Colonic mucosa (tissue), 4 donors: ENCODE data around the gene RAPGEF1. TPM values are rescaled to one million over a fixed set of nuclear protein-coding genes. Genes with fewer than 3 reads are reported as not detected.

Experiments
- DNase-seq: peaks from one replicate; pipeline ENCODE4 v3.0.0-alpha.2; 2020
- H3K27ac ChIP-seq: fragments of 200-600 bp; one replicate; pipeline ENCODE4 v1.8.0; 2021
- H3K27me3 ChIP-seq: fragments of 200-600 bp; one replicate; pipeline ENCODE4 v1.8.0; 2021
- H3K36me3 ChIP-seq: fragments of 200-600 bp; one replicate; pipeline ENCODE4 v1.8.0; 2021
- H3K4me1 ChIP-seq: fragments of 200-600 bp; one replicate; pipeline ENCODE4 v1.8.0; 2021; ENCODE audit warnings: mild to moderate bottlenecking
- H3K4me3 ChIP-seq: fragments of 200-600 bp; one replicate; pipeline ENCODE4 v1.8.0; 2021
- H3K9ac ChIP-seq, 2 donors: one replicate each; pipeline ENCODE4 v1.7.0; 2013; ENCODE audit warnings: control low read depth in 2 of 2, low read depth in 2 of 2, low read length in 2 of 2
- H3K9me3 ChIP-seq: fragments of 200-600 bp; one replicate; pipeline ENCODE4 v1.8.0; 2021
- intact Hi-C: fragments of 100-400 bp; cut with DNase I; formaldehyde crosslinking; loops from one replicate; pipeline ENCODE4 v1.14.1; 2022
- total RNA-seq, 2 donors: library from RNA; stranded (reverse); fragmentation: NEBNext Ultra II Directional in 1 of 2; extraction: Animal tissue kit (Norgen Biotek cat#: 25700) in 1 of 2; gene quantifications; one replicate each; pipeline ENCODE4 v1.2.1, GENCODE V29; 2021
- TF ChIP-seq, protein P1 (sequence below): fragments of 200-600 bp; IDR thresholded peaks from one replicate; pipeline ENCODE4 v1.8.0; 2022; ENCODE audit warnings: antibody characterized with exemption, mild to moderate bottlenecking
- donor health status: healthy.
- donor health status: DM: no; HTN: no; CAD: no.
- donor health status: DM: no; HTN: no; CAD: no.

RAPGEF1 gene
- total RNA-seq, 2 donors from 2014 or later: 47.2 to 58.6 TPM

- no peak for DNase-seq
- no peaks in the 10 kb centered on the region for H3K4me1 ChIP-seq
- H3K27me3 ChIP-seq: no peaks in the 10 kb centered on the region
- TF ChIP-seq, protein P1, sequence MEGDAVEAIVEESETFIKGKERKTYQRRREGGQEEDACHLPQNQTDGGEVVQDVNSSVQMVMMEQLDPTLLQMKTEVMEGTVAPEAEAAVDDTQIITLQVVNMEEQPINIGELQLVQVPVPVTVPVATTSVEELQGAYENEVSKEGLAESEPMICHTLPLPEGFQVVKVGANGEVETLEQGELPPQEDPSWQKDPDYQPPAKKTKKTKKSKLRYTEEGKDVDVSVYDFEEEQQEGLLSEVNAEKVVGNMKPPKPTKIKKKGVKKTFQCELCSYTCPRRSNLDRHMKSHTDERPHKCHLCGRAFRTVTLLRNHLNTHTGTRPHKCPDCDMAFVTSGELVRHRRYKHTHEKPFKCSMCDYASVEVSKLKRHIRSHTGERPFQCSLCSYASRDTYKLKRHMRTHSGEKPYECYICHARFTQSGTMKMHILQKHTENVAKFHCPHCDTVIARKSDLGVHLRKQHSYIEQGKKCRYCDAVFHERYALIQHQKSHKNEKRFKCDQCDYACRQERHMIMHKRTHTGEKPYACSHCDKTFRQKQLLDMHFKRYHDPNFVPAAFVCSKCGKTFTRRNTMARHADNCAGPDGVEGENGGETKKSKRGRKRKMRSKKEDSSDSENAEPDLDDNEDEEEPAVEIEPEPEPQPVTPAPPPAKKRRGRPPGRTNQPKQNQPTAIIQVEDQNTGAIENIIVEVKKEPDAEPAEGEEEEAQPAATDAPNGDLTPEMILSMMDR: no peak
- no peak overlapping the region for H3K27ac ChIP-seq
- H3K9ac ChIP-seq: no peak overlapping the region
- no peak overlapping the region for H3K4me3 ChIP-seq
- H3K36me3 ChIP-seq: no peaks in the 10 kb centered on the region
- intact Hi-C loops: no loop called here
- H3K9me3 ChIP-seq: no peaks in the 10 kb centered on the region
Observed at GRCh38 chr9:131606896-131607567, 132.8 kb downstream of the RAPGEF1 start.

DNA sequence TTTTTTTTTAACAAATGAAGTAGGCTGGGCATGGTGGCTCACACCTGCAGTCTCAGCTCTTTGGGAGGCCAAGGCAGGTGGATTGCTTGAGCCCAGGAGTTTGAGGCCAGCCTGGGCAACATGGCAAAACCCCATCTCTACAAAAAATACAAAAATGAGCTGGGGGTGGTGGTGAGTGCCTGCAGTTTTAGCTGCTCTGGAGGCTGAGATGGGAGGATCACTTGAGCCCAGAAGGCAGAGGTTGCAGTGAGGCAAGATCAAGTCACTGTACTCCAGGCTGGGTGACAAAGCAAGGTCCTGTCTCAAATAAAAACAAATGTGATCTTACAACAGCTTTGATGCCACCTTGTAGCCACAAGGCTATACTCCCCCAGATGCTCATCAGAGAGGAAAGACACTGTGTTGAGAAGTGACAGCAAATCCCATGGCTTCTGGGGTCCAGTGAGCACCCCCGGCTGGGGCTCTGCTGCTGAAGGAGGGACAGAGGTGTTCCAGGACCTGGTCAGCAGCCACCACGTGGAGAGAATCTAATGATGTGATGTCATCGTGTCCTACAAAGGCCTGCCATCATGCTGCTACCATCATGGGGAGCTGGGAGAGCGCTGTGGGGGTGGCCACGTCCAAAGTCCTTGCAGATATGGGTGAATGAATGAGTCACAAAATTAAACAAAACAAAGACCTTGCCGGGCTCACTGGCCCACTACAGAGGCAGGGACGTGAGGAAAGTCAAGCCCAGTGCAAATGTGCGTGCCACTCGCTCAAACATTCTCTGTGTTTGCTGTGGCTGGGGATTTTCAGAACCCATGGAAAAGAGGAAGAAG lies 133.9 kb downstream of the RAPGEF1 start:
- Histone ChIP-seq H3K36me3 (no peaks in the 10 kb centered on the region), H3K4me1 (no peaks in the 10 kb centered on the region), H3K9me3 (no peaks in the 10 kb centered on the region), H3K4me3 (no peak overlapping the region), H3K27ac (no peak overlapping the region), H3K9ac (no peak overlapping the region), H3K27me3 (no peaks in the 10 kb centered on the region)
- TF ChIP-seq, protein P1: no peak
- intact Hi-C loops: no loop called here
- DNase-seq: no peak

DNA sequence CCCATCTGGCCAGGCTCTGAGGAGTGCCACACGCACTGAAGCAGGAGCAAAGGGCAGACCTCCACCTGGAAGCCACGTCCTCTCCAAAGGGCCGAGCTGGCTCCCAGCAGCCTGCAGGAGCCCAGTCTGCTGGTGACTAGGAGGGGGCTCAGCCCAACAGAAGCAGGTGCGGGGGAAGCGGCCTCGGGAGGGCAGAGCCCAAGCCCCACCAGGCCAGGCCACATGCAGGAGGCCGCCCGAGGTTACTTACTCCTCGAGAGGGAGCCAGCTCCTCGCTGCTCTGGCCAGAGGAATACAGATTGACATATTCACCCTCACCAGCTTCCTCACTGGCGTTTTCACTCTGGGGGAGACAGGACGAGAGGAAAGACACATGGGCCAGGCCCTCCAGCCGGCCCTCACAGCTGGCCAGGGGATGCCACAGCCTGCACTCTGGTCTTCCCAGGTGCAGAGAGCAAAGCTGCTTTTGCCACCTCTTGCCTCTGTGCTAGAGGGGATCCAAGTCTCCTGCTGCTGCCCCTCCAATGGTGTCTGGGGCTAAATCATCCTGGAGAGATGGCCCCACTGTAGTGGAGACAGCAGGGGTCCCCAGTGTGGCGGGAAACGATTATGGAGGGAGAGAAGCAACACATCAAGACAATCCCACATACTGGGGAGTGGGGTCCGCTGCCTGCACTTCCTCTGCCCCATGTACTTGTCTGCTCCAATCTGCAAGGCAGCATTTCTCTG lies 136.0 kb downstream of the RAPGEF1 start:
- Histone ChIP-seq H3K36me3 (no peaks in the 10 kb centered on the region), H3K27me3 (no peaks in the 10 kb centered on the region), H3K9ac (no peak overlapping the region), H3K4me3 (no peak overlapping the region), H3K4me1 (no peaks in the 10 kb centered on the region), H3K27ac (no peak overlapping the region), H3K9me3 (no peaks in the 10 kb centered on the region)
- TF ChIP-seq, protein P1: no peak
- DNase-seq: no peak
- intact Hi-C loops: no loop called here

GRCh38 chr9:131603199-131603598 lies 136.7 kb downstream of the RAPGEF1 start:
- Histone ChIP-seq H3K27ac (no peak overlapping the region), H3K27me3 (no peaks in the 10 kb centered on the region), H3K36me3 (no peaks in the 10 kb centered on the region), H3K9me3 (no peaks in the 10 kb centered on the region), H3K4me1 (no peaks in the 10 kb centered on the region), H3K9ac (no peak overlapping the region), H3K4me3 (no peak overlapping the region)
- no peak for DNase-seq
- intact Hi-C loops: no loop called here
- TF ChIP-seq, protein P1: no peak

- H3K4me3 ChIP-seq: no peak overlapping the region
- no peaks in the 10 kb centered on the region for H3K4me1 ChIP-seq
- TF ChIP-seq, protein P1: no peak
- no peaks in the 10 kb centered on the region for H3K9me3 ChIP-seq
- intact Hi-C loops: no loop called here
- DNase-seq: no peak
- no peaks in the 10 kb centered on the region for H3K36me3 ChIP-seq
- H3K27ac ChIP-seq: no peak overlapping the region
- H3K9ac ChIP-seq: no peak overlapping the region
- no peaks in the 10 kb centered on the region for H3K27me3 ChIP-seq
Observed at GRCh38 chr9:131601683-131602181, 138.1 kb downstream of the RAPGEF1 start.
